GM18861 (cell line): Measurements from ENCODE around the gene UBE2G1.

ENCODE experiments used
- ATAC-seq: cut with Tn5 transposase; IDR thresholded peaks from one replicate; pipeline ENCODE4 v1.9.1; 2021; ENCODE audit not compliant: unreplicated experiment

The UBE2G1 gene

DNA sequence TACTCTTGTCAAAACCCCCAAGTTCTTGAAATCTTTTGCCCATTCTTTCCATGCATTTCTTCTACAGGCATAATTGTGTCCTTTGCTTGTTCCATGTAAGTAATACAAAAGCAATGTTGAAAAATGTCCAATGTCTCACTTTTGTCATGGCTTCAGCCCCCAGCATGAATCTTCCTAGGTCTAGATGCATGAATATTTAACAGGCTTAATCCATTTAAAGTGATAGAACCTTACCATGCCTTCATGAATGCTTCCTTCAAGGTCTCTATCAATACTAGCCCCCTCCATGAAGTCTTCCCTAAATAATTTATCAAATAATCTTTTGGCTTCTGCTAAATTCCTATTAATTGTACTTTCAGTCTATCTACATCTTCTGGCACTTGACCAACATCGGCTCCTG is 56.6 kb downstream of the UBE2G1 start:
- ATAC-seq, result no peak

DNA sequence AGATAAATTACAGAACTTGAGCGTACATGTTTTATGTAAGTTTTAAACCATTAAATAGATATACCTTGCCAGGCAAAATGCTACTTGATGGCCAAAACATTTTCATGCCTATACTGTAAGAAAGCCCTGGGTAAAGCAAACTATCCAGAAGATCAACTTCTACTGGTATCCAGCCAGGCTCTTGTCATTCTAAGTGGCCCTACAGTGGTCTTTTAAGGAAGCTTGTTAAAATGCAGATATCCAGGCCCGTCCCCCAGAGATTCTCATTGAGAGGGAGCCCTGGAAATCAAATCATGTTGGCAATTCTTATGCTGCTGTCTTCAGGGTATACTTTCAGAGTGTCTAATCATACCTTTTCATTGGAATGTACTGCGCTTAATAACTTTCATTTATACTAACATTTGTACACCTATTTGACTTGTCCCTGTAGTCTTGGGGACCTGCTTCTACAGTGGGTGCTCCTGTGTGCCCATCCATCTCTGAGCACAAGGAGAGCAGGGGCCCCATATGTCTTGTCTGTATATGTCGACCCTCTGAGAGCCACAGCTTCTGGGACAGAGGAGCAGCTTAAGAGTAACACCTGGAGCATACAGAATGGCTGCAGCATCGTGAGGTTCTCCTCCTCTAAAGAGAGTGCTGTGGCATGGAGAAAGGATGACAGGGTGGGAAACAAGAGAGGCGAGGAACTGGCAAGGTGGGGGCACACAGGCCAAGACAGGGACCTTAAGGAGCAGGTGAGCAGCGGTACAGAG is 59.1 kb downstream of the UBE2G1 start:
- no peak for ATAC-seq

DNA sequence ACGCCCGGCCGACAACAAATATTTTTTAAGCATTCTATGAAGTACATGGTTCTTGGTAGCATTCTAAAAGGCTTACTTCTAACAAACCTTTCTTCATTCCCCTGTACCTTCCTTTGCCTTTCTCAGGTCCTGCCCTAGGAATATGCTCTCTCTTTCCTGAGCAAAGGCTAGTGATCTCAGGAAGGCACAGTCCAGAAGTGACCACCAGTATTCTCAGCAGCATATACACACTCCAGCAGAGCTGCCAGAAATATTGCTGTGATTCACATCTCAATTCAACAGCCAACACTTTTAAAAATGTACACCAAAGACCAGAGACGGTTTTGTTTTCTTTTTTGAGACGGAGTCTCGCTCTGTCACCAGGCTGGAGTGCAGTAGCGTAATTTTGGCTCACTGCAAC is 61.3 kb downstream of the UBE2G1 start:
- ATAC-seq, result no peak

DNA sequence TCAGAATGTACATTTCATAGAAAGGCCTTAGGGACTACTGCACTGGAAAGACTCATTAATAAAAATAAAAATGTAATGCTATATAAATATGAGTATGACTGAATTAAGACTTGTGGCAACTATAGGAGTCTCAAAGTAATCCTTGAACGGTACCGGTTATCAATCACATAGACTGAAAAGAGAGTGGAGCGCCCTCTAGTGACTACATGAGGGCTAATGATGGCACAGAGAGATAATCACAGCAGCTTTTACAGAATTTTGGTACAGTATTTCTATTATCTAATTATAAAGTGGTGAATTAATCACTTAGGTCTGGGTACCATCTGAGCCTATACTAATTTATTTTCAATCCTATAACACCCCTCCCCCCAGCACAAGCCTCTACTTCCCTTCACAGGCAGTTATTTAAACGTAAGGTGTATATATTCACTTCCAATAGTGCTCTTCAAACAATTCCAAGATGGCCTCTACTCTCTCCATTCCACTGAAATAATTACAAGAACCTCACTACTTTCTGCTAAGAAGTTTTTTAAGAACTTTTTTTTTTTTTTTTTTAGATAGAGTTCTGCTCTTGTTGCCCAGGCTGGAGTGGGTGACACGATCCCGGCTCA is 62.0 kb downstream of the UBE2G1 start:
- ATAC-seq, result no peak

DNA sequence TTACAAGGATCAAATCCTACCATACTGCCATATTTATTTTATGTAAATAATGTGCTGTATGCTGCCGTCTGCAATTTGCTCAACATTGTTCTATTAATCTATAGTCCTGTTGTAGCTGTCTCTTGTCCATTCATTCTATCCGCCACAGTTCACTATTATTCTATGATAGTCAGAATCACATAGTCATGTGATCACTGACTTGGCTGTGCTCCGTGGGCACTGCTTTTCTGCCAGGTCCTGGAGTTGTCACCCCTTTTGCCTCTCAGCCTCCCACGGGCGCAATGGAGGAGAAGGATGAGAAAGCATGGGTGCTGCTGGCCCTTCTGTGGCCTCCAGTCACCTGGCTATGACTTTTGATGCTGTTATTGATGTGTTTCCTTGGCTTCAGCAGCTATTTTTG is 65.4 kb downstream of the UBE2G1 start:
- ATAC-seq, result no peak

DNA sequence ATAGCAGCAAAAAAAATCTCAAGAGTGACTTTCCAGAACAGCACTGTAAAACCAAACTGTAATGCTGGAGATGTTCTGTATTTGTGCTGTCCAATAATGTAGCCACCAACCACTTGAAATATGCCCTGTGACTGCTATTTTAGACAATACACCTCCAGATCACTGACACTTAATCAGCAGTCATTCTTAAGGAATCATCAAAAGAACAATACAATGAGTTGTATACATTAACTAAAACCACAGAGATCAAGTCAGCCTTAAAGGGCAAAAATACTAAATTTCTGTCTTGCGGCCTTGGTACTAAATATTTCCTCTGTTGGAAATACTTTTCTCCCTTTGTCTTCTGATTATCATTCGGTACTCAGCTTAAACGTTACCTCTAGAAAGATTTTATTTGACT is 69.1 kb downstream of the UBE2G1 start:
- no peak for ATAC-seq

DNA sequence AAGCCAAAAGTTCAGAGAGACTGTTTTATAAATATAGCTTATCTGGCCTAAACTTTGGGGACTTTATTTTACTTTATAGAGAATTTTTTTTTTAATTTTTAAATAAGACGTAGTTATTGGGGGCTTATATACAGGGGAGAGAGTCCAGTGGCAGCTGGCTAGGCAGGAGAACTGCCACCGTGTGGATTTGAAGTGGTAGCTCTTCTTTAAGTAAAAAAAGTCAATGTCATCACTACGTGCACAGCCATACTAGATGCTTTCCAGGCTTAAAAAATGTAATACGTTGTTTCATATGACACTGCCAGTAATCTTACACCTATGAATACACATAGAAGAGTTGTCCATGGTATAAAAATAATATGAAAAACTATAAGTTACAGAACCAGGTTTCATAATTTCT is 70.8 kb downstream of the UBE2G1 start:
- no peak for ATAC-seq

DNA sequence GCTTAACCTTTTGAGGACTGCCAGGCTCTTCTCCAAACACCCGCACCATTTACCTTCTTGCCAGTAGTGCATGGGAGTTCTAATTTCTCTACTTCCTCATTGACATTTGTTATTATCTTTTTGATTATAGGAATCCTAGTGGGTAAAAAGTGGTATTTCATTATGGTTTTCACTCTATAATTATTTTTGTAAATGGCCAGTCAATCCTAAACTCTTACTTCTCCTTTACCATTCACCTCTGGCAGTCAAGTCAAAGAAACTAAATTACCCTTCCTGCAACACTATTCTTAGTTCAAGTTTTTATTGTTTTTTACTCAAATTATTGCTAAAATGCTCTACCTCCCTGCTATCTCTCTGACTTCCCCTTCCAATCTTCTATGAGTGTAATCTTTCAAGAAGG is 72.9 kb downstream of the UBE2G1 start:
- no peak for ATAC-seq

DNA sequence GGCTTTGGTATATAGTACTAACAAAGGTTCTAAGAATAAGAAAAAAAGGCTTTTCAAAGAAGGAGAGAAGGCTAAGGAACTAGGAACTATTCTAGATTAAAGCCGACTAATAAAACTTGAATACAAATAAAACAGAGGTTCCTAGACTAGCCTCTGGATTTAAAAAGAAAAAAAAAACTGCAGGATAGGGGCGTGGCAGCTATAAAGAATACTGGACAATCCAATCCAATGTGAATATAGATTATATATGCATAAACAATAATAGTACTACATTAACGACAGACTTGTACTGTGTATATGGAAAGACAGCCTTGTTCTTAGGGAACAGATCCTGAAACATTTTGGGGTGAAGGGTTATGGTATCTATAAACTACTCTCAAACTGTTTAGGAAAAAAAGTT is 78.8 kb downstream of the UBE2G1 start:
- no peak for ATAC-seq

DNA sequence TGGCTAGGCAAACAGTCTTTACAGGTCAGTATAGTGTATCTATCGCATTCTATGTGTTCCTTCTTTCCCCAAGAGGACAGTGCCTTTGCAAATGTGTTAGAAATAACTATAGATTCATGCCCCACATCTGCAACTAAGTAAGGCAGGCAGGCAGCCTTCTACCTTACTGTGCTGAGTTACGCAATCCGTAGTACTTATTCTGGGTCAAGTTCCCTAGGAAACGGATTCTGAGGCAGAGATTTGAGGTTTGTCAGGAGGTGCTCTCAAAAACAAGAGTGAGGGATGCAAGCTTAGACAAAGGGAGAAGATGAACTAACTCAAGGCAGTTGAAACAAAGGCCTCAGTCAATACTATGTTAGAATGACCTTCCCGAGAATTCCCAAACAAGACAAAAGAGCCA is 90.0 kb downstream of the UBE2G1 start:
- ATAC-seq, result no peak

DNA sequence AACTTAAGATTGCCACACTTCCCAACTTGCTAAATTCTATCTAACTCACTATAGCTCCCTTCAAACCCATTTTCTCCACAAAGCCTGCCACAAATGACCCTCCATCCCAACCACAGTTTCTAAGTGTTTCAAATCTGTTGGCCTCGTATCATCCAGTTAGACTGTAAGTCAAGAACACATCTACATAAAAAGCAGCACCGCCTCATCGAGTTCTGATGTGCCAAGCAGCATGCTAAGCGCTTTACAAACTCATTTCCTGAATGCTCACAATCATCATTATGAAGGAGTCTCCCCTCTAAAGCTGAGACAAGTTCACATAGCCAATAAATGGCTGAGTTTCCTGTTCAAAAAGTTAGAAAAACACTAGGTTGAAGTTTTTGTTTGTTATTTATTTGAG is 93.5 kb downstream of the UBE2G1 start:
- ATAC-seq, result no peak

DNA sequence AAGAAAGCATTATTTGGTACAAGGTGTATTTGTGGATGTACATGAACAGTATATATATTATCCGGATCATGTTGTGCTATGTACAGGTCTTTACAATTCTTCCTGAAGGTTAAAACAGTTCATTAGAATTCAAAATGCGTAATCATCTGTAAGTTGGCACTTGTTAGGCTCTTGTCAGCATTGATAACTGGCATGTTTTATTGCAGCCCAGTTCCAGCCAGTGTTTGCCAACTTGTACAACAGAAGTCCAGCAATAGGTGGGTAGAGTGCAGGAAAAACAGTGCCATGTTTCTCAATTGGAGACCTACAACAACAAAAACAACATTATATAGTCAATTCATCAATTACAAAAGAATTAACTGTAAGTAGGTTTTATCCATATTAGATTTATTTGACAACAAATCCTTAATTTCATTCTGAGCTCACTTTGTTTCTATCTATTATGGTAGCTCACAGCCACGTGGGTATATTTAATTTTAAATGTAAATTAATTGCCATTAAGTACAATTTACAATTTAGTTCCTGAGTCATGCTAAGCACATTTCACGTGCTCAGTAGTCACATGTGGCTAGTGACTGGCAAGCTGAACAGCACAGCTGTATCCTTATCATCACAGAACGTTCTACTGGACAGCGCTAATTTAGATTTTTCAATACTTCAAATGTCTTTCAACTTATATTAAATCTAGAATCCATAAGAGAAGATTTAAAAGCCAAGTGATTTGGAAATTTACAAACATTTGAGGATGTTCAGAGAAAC is 94.1 kb downstream of the UBE2G1 start:
- no peak for ATAC-seq

DNA sequence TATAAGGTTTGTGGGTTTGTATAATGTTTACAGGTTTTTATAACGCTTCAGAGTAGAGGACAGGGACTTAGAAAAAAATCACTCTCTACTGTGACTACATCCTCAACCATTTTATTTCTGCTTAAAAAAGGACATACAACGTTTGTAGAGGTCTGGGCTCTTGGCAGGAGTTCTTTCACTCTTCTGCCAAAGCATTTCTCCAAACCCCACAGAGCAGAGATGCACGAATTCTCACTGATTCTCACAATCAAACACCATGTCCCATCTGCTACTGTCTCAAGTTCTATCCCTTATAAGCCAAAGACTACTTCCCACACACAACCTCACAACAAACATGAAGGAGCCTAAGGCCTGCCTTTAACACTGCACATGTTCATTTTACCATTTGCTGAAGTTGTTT is 95.7 kb downstream of the UBE2G1 start:
- ATAC-seq, result no peak

DNA sequence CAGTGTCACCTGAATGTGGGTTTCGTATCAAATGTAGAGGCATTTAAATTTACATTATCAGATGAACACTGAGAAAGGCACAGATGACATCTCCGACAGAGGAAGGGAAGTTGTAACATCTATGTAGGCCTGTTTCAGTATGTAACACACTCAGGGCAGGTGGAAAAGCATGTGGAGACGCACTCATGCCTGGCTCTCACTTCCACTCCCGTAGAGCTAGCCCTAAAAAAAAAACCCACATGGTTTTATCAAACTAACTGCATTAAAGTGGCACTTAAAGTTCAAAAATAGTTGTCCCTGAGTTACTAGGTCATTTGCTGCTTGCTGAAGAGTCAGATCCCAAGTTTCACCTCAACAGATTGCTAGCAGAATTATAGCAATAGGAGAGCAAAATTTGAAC is 96.6 kb downstream of the UBE2G1 start:
- ATAC-seq, result no peak

DNA sequence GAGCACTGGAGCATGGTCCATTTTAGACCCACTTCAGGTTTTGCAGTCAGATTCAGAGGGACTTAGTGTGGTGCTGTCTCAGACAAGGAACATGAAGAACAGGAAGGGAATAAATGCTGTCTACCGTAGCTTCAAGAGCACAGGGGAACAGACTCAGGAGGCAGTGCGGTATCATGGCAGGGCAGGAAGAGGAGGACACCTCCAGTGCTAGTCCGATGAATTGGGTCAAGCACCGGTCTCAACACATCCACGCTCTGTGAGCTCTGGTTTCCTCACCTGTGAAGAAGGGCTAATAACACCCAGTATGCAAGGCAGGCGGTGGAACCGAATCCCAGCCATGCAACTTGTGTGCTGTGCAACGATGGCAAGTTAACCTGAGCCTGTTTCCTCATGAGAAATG is 99.1 kb downstream of the UBE2G1 start:
- ATAC-seq, result no peak

DNA sequence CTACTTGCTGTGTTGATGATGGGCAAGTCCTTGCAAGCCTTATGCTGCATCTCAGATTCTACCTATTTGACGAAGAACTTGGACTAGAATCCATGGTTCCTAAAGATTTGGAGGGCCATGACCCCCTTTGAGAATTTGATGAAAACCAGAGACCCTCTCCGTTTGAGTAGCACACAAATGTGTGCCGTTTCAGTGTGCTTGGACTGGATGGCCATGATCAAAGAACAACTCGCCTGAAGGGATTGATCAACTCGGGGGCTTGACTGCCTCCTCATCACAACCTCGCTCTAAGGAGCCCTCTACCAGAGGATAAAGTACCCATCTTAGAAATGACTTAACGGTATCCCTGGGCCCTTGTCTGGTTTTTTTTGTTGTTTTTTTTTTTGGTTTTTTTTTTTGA is 99.9 kb downstream of the UBE2G1 start:
- no peak for ATAC-seq

DNA sequence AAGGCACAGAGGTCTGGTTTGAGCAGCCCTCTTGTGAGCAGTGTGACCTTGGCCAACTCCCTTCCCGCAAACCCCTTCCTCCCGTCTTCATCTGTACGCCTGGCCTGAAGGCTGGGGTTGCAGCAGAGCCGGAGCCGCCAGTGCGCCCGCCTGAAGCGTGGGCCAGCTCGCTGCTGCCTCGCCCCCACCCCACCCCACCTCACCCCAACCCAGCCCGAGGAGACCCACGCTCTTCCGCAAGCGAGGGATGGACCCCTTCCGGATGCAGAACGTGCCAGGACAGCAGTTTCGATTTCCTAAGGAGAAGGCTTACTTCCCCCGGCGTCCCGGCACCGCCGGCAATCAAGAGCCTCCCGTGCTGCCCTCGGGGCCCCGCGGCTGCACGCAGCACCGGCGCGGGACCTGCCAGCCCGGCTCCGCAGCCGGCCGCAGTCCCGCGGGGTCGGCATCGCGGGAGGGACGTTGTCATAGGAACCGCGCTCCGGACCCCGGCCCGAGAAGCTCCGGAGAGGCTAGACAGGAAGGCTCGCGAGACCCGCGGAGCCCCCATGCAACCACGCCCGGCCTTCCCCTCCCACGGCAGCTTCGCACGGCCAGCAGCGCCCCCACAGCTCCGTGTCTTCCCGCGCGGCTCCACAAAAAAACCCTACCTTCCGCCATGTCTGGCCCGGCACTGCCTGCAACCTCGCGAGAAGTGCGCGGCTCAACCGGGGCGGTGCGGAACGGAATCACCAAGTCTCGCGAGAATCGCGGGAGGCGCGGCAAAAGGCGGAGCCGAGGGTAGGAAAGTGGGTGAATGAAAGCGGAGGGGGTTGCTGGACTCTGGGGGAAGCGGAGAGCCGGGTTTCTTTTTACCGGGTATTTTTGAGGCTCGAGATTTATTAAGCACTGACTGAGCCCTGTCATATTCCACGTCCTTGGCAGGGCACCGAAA is 102.9 kb downstream of the UBE2G1 start, which contains the start of gene ANKFY1:
Gene ANKFY1, minus strand, starts transcription at position 698 of the 934 bp plus-strand sequence. Its CDS starts 38 bp downstream, at position 660.
- peak; percentile 84 for ATAC-seq

DNA sequence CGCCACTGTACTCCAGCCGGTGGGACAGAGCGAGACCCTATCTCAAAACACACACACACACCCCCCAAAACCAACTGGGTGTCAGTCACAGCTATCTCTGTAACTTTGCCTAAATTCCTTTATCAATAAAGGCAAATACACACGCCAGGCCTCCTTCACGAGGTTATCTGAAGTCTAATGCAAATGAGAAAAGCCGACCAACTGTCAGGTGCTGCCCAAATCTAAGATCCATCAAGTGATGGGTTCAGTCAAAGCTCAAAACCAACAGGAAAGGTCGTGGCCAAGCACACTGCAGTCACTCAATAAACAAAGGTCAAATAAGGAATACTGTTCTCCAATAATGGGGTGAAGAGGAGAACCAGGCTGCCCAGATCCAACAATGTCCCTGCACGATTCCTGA is 103.8 kb downstream of the UBE2G1 start:
- ATAC-seq, result no peak

DNA sequence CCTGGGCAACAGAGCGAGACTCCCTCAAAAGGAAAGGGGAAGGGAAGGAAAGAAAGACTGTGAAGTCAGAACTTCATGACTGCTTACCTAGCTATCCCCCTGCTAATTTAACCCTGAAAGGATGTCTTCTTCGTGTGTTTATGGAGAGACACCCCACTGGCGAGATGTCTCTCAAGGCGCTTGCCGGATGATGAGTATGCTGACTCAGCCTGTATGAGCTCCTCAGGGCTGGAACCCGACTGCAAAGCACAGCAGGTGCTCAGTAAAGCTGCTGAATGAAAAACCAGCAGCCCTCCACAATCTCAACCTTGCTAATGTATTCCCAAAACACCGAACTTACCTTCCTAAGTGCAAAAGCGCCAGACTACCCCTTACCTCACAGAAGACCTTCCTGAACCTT is 105.0 kb downstream of the UBE2G1 start:
- no peak for ATAC-seq

DNA sequence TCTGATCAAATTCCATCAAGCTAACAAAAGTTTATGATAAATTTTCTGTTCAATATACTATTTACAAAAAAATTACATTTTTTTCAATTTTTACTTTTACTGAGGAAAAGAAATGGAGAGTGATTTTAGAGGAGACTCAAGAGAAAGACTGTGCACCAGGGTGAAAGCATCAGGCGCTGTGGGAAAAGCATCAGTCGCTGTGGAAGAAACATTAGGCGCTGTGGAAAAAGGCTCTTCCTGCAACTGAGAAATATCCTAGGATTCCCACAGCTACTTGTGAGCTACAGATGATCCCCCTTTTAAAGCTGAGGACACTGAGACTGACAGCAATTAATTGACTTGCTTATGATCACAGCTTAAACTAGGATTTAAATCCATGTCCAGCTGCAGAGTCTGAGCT is 107.6 kb downstream of the UBE2G1 start:
- ATAC-seq, result no peak

DNA sequence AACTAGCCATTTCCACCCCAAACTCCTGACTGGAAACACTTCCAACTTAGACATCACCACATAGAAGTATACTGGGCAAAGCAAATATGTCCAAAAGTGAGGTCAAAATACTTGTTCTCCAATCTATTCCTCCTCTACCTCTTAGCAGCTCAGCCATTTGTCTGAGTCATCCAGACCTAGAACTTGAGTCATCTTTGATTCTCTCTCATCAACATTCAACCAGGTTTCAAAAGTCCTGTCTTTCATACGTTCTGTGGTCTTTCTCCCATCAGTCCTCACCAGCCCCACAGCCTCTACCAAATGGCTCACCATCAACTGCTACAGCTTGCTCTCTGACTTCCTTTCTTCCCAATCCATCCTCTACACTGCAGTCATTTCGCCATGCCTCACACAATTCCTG is 109.5 kb downstream of the UBE2G1 start:
- no peak for ATAC-seq
